Measurements from ENCODE around the gene ACBD6. TPM values are rescaled to one million over a fixed set of nuclear protein-coding genes. Genes with fewer than 3 reads are reported as not detected.

The ACBD6 gene
- total RNA-seq, 2 experiments from 2014 or later: 45.6 to 46.8 TPM

- Mint-ChIP-seq H3K27me3 (no peaks in the 10 kb centered on the region), H3K4me1 (no peaks in the 10 kb centered on the region), H3K9me3 (ENCODE audit: low read depth) (no peaks in the 10 kb centered on the region), H3K27ac (no peak overlapping the region), H3K36me3 (ENCODE audit: low read depth) (no peaks in the 10 kb centered on the region), H3K4me3 (no peak overlapping the region)
- intact Hi-C loops (cut with DNase I, micrococcal nuclease): no loop called here
- DNase-seq: no peak
- POLR2A ChIA-PET: no interaction called here
- CTCF ChIA-PET: interaction anchor here (1.4 kb wide), 1 partner anchor 15 kb away, joined by 6 read pairs; no protein-coding TSS in a partner anchor
- ATAC-seq: no peak
Measured at GRCh38 chr1:180267761-180268555, 234.4 kb downstream of the ACBD6 start.

- no peaks in the 10 kb centered on the region for H3K27me3 Mint-ChIP-seq
- POLR2A ChIA-PET: no interaction called here
- no peak for DNase-seq
- ATAC-seq: no peak
- H3K27ac Mint-ChIP-seq: no peak overlapping the region
- no peak overlapping the region for H3K4me3 Mint-ChIP-seq
- intact Hi-C loops (cut with DNase I, micrococcal nuclease): no loop called here
- no peaks in the 10 kb centered on the region for H3K4me1 Mint-ChIP-seq
- CTCF ChIA-PET: no interaction called here
- no peaks in the 10 kb centered on the region for H3K36me3 Mint-ChIP-seq (ENCODE audit: low read depth)
- H3K9me3 Mint-ChIP-seq (ENCODE audit: low read depth): no peaks in the 10 kb centered on the region
Measured at GRCh38 chr1:180267211-180267561, 235.2 kb downstream of the ACBD6 start.

GRCh38 chr1:180266275-180267210, 235.8 kb downstream of the ACBD6 start:
- Mint-ChIP-seq H3K4me3 (no peak overlapping the region), H3K27me3 (no peaks in the 10 kb centered on the region), H3K27ac (no peak overlapping the region), H3K9me3 (ENCODE audit: low read depth) (no peaks in the 10 kb centered on the region), H3K36me3 (ENCODE audit: low read depth) (no peaks in the 10 kb centered on the region), H3K4me1 (no peaks in the 10 kb centered on the region)
- ChIA-PET CTCF (interaction anchor here (0.6 kb wide), 1 partner anchor 98 kb away, joined by 3 read pairs; no protein-coding TSS in a partner anchor), POLR2A (no interaction called here)
- intact Hi-C loops (cut with DNase I, micrococcal nuclease): no loop called here
- DNase-seq (no peak), ATAC-seq (no peak)

GRCh38 chr1:180265871-180266270, 236.5 kb downstream of the ACBD6 start:
- ChIA-PET POLR2A (no interaction called here), CTCF (interaction anchor here (0.6 kb wide), 1 partner anchor 98 kb away, joined by 3 read pairs; no protein-coding TSS in a partner anchor)
- intact Hi-C loops (cut with DNase I, micrococcal nuclease): no loop called here
- Mint-ChIP-seq H3K27ac (no peak overlapping the region), H3K4me1 (no peaks in the 10 kb centered on the region), H3K4me3 (no peak overlapping the region), H3K27me3 (no peaks in the 10 kb centered on the region), H3K36me3 (ENCODE audit: low read depth) (no peaks in the 10 kb centered on the region), H3K9me3 (ENCODE audit: low read depth) (no peaks in the 10 kb centered on the region)
- no peak for ATAC-seq
- no peak for DNase-seq

GRCh38 chr1:180265201-180265600, 237.2 kb downstream of the ACBD6 start:
- ATAC-seq (no peak), DNase-seq (no peak)
- ChIA-PET CTCF (no interaction called here), POLR2A (no interaction called here)
- H3K36me3 Mint-ChIP-seq (ENCODE audit: low read depth): no peaks in the 10 kb centered on the region
- H3K27ac Mint-ChIP-seq: no peak overlapping the region
- intact Hi-C loops (cut with DNase I, micrococcal nuclease): no loop called here
- no peak overlapping the region for H3K4me3 Mint-ChIP-seq
- no peaks in the 10 kb centered on the region for H3K9me3 Mint-ChIP-seq (ENCODE audit: low read depth)
- H3K27me3 Mint-ChIP-seq: no peaks in the 10 kb centered on the region
- no peaks in the 10 kb centered on the region for H3K4me1 Mint-ChIP-seq

- CTCF ChIA-PET: no interaction called here
- Mint-ChIP-seq H3K27me3 (no peaks in the 10 kb centered on the region), H3K4me1 (no peaks in the 10 kb centered on the region), H3K36me3 (ENCODE audit: low read depth) (no peaks in the 10 kb centered on the region), H3K9me3 (ENCODE audit: low read depth) (no peaks in the 10 kb centered on the region), H3K4me3 (no peak overlapping the region), H3K27ac (no peak overlapping the region)
- intact Hi-C loops (cut with DNase I, micrococcal nuclease): no loop called here
- DNase-seq: no peak
- ATAC-seq: no peak
- POLR2A ChIA-PET: no interaction called here
Measured at GRCh38 chr1:180264595-180264994, 237.8 kb downstream of the ACBD6 start.

- CTCF ChIA-PET: interaction anchor here (0.7 kb wide), 2 partner anchors 22 to 24 kb away, joined by 3 read pairs; no protein-coding TSS in a partner anchor
- H3K4me1 Mint-ChIP-seq: no peaks in the 10 kb centered on the region
Measured at GRCh38 chr1:180262628-180263488, 239.5 kb downstream of the ACBD6 start.

GRCh38 chr1:180261524-180262155, 240.7 kb downstream of the ACBD6 start:
- CTCF ChIA-PET: interaction anchor here (0.6 to 2.3 kb wide), 3 partner anchors 9 to 219 kb away, joined by 3 to 5 read pairs (median 5); no protein-coding TSS in a partner anchor
- POLR2A ChIA-PET: no interaction called here

More at GRCh38 chr1:180262628-180263488, 239.5 kb downstream of the ACBD6 start:
- Mint-ChIP-seq H3K27me3 (peaks cover 7% of the 10 kb centered on the region), H3K27ac (no peak overlapping the region), H3K4me3 (no peak overlapping the region), H3K36me3 (ENCODE audit: low read depth) (no peaks in the 10 kb centered on the region), H3K9me3 (ENCODE audit: low read depth) (no peaks in the 10 kb centered on the region)
- intact Hi-C loops (cut with DNase I, micrococcal nuclease): no loop called here
- DNase-seq (no peak), ATAC-seq (no peak)
- POLR2A ChIA-PET: no interaction called here

GRCh38 chr1:180261030-180261429, 241.3 kb downstream of the ACBD6 start:
- ATAC-seq: no peak
- POLR2A ChIA-PET: no interaction called here

More at GRCh38 chr1:180261524-180262155, 240.7 kb downstream of the ACBD6 start:
- no peak for ATAC-seq
- no peaks in the 10 kb centered on the region for H3K36me3 Mint-ChIP-seq (ENCODE audit: low read depth)
- intact Hi-C loops (cut with DNase I, micrococcal nuclease): no loop called here
- no peak overlapping the region for H3K4me3 Mint-ChIP-seq
- no peak for DNase-seq
- H3K4me1 Mint-ChIP-seq: no peaks in the 10 kb centered on the region
- peaks cover 15% of the 10 kb centered on the region for H3K27me3 Mint-ChIP-seq
- no peaks in the 10 kb centered on the region for H3K9me3 Mint-ChIP-seq (ENCODE audit: low read depth)
- H3K27ac Mint-ChIP-seq: no peak overlapping the region

GRCh38 chr1:180260541-180260940, 241.8 kb downstream of the ACBD6 start:
- CTCF ChIA-PET: interaction anchor here (0.9 to 2.3 kb wide), 2 partner anchors 8 to 217 kb away, joined by 3 to 5 read pairs; no protein-coding TSS in a partner anchor
- DNase-seq: no peak
- no peak overlapping the region for H3K4me3 Mint-ChIP-seq
- no peaks in the 10 kb centered on the region for H3K36me3 Mint-ChIP-seq (ENCODE audit: low read depth)
- H3K27ac Mint-ChIP-seq: no peak overlapping the region
- H3K4me1 Mint-ChIP-seq: no peaks in the 10 kb centered on the region
- intact Hi-C loops (cut with DNase I, micrococcal nuclease): no loop called here
- peaks cover 20% of the 10 kb centered on the region for H3K27me3 Mint-ChIP-seq
- POLR2A ChIA-PET: no interaction called here
- H3K9me3 Mint-ChIP-seq (ENCODE audit: low read depth): no peaks in the 10 kb centered on the region
- no peak for ATAC-seq

More at GRCh38 chr1:180261030-180261429, 241.3 kb downstream of the ACBD6 start:
- Mint-ChIP-seq H3K4me3 (no peak overlapping the region), H3K27me3 (peaks cover 16% of the 10 kb centered on the region), H3K36me3 (ENCODE audit: low read depth) (no peaks in the 10 kb centered on the region), H3K9me3 (ENCODE audit: low read depth) (no peaks in the 10 kb centered on the region), H3K27ac (no peak overlapping the region), H3K4me1 (no peaks in the 10 kb centered on the region)
- CTCF ChIA-PET: interaction anchor here (0.6 to 2.3 kb wide), 3 partner anchors 8 to 220 kb away, joined by 3 to 5 read pairs (median 5); no protein-coding TSS in a partner anchor
- DNase-seq: no peak
- intact Hi-C loops (cut with DNase I, micrococcal nuclease): no loop called here

Data from activated CD4-positive, alpha-beta T cell treated with anti-CD3 and anti-CD28 coated beads for 36 hours (primary cell).